ENCODE results near the gene TAOK2.
A peak's percentile ranks its signal among the peaks of the same experiment; 100 is the strongest.
"Not testable (repeated sequence)": the region's sequence is repeated elsewhere in the genome, so short reads cannot be mapped to it uniquely, and the experiment has no call there.

TAOK2 gene

GRCh38 chr16:29973384-29974246 is at the start of gene TAOK2:
TAOK2 (plus strand) TSS chr16:29973868; CDS start chr16:29977773, 3,905 bp downstream.
- peak; percentile 99 for DNase-seq

DNA sequence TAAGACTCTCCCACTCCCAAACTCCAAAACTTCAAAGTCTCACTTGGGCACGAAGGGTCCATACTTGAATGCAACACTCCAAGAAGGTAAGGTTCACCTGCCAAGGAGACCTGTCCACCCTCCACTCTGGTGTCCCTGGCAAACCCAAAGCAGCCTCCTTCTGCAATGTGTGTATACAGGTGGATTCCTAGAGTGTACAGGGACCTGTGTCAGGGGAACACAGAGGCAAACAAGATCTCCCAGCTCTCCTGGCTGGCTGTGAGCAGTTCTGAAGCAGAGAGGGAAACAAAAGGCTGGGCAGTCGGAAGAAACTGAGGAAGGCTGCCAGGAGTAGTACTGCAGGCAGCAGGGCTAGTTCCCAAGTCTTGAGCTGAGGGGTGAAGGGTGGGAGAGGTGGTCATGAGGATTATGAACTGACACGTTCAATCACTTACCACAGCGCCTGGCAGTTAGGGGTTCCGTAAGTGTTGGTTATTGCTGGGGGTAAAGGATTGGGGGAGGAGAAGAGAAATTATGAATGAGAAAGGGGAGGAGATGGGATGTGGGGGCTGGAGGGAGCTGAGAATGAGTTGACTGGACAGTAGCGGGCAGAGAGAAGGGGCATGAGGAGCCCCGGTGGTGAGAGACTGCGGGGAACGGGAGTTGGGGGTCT is 48.4 kb upstream of the TAOK2 start:
- no peak for DNase-seq

- DNase-seq = peak; percentile 79 to 90
Measured at GRCh38 chr16:29925781-29926710, 47.6 kb upstream of the TAOK2 start, which contains the start of gene KCTD13. KCTD13 (minus strand) TSS chr16:29926226; CDS start chr16:29926033, 193 bp downstream.

- DNase-seq = no peak
Measured at GRCh38 chr16:29926711-29927052, 47.0 kb upstream of the TAOK2 start.

DNA sequence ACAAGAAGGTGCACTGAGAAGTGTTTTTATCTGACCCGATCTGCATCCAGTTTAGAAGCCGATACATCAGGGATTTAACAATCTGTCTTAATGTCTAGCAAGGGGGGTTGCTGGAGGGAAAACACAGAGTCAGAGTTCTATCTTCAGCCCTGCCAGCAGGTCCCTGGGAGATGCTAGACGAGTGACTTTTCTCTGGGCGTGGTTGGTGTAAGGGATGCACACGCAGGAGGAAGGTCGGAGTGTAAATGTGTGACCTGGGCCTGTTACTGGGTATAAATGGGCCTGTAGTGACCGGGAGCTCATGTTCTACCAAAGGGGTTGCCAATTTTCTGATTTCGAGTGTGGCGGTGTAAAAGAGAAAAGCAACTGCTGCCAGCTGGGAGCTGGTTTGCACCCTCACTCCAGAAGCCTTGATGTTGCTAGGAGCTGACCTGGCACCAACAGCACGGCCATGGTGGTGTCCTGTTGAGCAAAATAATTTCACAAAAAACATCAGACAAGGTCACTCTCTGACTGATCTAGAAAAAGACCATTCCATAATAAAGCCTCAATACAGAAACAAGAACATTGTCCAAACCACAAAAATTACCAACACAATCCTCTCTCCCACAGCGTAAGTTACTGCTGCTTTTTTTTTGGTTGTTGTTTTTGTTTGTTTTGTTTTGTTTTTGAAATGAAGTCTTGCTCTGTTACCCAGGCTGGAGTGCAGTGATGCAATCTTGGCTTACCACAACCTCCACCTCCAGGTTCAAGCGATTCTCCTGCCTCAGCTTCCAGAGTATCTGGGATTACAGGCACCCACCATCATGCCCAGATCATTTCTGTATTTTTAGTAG is 46.4 kb upstream of the TAOK2 start:
- DNase-seq = no peak

DNA sequence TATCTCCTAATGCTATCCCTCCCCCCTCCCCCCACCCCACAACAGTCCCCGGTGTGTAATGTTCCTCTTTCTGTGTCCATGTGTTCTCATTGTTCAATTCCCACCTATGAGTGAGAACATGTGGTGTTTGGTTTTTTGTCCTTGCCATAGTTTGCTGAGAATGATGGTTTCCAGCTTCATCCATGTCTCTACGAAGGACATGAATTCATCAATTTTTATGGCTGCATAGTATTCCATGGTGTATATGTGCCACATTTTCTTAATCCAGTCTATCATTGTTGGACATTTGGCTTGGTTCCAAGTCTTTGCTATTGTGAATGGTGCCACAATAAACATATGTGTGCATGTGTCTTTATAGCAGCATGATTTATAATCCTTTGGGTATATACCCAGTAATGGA is 41.9 kb upstream of the TAOK2 start:
- not testable (repeated sequence) for DNase-seq

GRCh38 chr16:29940656-29941055 is 33.0 kb upstream of the TAOK2 start:
- no peak for DNase-seq

GRCh38 chr16:29943846-29944799 is 29.5 kb upstream of the TAOK2 start:
- DNase-seq = peak in 1 of 2 experiments; percentile 60

DNA sequence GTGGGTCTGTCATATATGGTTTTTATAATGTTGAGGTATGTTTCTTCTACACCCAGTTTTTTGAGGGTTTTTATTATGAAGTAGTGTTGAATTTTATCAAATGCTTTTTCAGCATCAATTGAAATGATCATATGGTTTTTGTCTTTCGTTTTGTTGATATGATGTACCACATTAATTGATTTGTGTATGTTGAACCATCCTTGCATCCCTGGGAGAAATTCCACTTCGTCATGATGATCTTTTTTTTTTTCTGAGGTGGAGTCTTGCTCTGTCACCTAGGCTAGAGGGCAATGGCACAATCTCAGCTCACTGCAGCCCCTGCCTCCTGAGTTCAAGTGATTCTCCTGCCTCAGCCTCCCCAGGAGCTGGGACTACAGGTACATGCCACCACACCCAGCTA is 25.8 kb upstream of the TAOK2 start:
- no peak for DNase-seq

GRCh38 chr16:29950806-29951461 is 22.7 kb upstream of the TAOK2 start:
- DNase-seq = no peak

- no peak for DNase-seq
Measured at GRCh38 chr16:29951625-29952365, 21.9 kb upstream of the TAOK2 start.

DNA sequence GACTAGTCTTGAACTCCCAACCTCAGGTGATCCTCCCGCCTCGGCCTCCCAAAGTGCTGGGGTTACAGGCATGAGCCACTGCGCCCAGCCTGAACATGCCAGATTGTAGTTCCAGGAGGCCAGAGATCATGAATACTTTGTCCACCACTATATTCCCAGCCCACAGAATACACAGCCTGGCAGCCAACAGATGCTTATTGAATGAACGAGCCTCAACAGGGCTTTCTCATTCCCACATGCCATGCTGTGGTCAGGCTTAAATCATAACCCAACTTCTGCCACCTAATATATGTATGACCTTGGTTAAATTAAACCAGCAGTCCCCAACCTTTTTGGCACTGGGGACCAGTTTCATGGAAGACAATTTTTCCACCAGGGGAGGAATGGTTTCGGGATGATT is 14.9 kb upstream of the TAOK2 start:
- DNase-seq = no peak

DNA sequence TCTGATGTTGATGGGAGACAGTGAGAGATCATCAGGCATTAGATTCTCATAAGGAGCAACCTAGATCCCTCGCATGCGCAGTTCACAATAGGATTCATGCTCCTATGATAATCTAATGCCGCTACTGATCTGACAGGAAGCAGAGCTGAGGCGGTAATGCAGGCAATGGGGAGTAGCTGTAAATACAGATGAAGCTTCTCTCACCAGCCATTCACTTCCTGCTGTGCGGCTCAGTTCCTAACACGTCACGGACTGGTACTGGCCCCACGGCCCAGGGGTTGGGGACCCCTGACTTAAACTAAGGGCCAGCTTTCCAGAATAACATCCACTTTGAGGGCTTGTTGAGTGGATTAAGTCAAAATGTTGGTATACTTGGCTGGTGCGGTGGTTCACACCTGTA is 14.4 kb upstream of the TAOK2 start:
- no peak for DNase-seq

- not testable (repeated sequence) for DNase-seq
Measured at GRCh38 chr16:29959821-29960220, 13.8 kb upstream of the TAOK2 start.

GRCh38 chr16:29961127-29961478 is 12.6 kb upstream of the TAOK2 start:
- DNase-seq = no peak

- DNase-seq = peak; percentile 84 to 97
Measured at GRCh38 chr16:29961479-29962343, 12.0 kb upstream of the TAOK2 start, which contains the start of gene TMEM219. TMEM219 (plus strand) TSS chr16:29962079; CDS start chr16:29963144, 1,065 bp downstream.

DNA sequence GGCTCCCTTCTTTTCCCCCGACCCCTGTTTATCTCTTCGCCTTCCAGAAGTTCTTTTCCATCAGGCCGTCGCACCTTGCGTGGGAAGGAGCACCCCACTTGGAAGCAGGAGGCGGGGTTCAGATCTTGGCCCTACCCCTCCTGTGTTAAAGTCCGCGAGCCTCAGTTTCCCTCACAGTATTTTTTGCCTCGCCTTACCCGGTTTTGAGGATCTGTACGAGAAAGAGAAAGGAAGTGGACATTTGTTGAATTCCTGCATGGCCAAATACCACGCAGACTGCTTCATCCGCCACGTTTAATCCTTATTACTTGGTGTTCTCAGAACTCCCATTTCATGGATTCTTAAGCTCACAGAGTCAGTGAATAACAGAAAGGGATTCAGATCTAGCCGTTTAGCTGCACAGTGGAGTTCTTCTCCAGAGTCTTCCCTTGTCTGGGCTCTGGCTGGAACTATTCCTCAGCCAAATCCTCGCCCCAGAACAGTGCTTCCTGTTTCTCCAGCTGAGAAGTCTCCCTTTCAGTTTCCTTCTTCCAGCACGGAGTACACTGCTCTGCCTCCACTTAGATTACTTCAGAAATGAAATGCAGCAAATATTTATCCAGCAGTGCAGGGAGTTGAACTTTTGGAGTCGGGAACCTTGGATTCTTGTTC is 11.2 kb upstream of the TAOK2 start:
- DNase-seq = no peak

Data from NCI-H1930 (cell line).